GM12801 (cell line): ENCODE results near the gene TP63.

ENCODE experiments used
- TF ChIP-seq, protein P1 (sequence below): IDR thresholded peaks from one replicate; pipeline ENCODE4 v1.5.1; 2011; ENCODE audit warnings: control low read depth; ENCODE audit not compliant: insufficient read length; ENCODE audit errors: extremely low read depth

The TP63 gene

DNA sequence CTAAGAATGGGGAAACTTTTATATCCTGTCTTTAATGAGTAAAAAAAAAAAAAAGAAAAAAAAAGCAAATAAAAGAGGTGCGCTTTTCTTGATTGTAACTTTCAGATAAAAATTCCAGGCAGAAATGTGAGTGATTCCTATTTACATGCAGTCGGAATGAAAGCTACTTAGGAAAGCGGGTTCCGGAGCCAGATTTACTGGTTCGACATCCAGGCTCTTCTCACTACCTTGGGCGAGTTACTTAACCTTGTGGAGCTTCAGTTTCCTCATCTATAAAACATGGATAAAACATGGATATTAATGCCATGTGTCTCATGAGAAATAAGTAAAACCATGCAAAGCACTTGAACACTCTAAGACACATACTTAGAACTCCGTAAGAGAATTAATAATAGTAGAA, 169.2 kb downstream of the TP63 start:
- TF ChIP-seq, protein P1, sequence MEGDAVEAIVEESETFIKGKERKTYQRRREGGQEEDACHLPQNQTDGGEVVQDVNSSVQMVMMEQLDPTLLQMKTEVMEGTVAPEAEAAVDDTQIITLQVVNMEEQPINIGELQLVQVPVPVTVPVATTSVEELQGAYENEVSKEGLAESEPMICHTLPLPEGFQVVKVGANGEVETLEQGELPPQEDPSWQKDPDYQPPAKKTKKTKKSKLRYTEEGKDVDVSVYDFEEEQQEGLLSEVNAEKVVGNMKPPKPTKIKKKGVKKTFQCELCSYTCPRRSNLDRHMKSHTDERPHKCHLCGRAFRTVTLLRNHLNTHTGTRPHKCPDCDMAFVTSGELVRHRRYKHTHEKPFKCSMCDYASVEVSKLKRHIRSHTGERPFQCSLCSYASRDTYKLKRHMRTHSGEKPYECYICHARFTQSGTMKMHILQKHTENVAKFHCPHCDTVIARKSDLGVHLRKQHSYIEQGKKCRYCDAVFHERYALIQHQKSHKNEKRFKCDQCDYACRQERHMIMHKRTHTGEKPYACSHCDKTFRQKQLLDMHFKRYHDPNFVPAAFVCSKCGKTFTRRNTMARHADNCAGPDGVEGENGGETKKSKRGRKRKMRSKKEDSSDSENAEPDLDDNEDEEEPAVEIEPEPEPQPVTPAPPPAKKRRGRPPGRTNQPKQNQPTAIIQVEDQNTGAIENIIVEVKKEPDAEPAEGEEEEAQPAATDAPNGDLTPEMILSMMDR, result no peak

DNA sequence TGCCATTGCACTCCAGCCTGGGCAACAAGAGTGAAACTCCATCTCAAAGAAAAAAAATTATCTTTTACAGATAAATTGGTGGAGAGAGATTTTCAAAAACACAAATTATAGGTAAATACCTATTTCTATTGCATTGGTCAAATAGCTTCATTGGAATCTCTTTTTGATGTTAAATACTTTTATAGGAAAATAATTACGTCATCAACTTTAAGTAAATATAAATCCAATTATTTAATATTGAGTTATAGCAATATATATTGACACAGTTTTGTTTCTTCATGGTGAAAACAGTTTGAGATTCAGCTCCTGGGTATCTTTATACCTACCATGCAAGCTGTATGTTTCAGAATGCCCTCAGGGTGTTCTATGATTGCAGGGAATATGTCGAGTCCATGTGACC, 172.1 kb downstream of the TP63 start:
- TF ChIP-seq, protein P1, result no peak

DNA sequence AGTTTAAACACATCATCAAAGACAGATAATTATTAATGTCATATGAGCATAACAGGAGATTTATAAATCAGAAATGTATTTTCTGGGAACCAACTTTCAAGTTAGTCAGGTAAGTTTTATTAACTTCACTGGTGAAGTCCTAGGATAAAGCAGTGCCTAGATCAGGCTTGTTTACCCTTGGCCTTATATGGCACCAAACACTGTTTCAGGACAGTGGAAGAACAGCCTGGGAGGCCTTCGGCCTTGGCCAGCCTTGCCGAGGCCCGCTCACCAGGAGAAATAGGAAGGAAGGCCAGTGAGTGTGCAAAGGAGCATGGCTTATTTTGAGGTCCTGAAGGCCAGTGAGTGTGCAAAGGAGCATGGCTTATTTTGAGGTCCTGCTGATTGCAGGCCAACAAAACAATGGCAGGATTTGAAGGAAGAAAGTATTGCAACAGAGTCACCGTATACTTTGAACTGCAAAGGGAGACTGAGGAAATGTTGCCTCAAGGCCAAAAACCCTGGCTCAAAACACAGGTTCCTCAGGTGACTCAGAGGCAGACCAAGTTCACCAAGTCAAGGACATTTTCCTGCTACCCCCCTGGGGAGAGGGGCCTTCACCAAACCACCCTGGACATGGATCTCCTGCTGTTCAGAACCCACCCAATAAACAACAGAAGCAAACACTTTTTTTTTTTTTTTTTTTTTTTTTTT, 174.3 kb downstream of the TP63 start:
- TF ChIP-seq, protein P1, result no peak

DNA sequence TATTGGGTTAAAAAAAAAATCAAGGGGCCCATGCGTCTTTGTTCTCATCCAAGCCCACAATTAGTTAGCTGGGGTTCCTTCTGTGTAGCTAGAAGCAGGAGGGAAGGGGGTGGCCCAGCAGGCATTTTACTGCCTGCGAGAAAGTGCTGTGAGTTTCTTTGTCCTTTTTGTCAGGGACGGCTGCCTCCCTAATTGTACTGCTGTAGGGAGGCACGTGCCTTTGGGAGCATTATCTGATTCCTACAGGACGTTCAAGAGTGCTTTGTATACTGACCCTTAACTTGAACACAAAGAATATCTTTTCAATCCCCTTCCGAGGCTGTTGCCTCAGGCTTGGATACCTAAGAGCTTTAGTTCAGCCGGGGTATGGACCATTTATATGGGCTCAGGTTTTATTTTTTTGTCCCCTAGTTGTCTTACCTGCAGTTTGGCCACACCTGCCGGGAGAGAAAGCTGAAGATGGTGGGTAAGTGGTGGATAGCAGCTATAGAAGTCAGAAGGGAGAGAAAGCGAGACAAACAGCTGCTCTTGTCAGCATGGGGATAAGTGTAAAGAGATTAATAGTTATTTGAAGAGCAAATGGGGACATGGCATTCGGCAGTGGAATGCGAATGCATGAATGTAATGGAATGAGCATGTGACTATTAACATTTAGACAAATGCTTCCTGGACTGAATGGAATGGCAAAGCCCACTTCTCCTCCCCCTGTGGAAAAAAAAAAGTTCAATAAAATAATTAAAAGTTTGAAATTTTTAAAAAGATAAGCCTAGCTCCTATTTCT, 175.2 kb downstream of the TP63 start:
- TF ChIP-seq, protein P1, result no peak

DNA sequence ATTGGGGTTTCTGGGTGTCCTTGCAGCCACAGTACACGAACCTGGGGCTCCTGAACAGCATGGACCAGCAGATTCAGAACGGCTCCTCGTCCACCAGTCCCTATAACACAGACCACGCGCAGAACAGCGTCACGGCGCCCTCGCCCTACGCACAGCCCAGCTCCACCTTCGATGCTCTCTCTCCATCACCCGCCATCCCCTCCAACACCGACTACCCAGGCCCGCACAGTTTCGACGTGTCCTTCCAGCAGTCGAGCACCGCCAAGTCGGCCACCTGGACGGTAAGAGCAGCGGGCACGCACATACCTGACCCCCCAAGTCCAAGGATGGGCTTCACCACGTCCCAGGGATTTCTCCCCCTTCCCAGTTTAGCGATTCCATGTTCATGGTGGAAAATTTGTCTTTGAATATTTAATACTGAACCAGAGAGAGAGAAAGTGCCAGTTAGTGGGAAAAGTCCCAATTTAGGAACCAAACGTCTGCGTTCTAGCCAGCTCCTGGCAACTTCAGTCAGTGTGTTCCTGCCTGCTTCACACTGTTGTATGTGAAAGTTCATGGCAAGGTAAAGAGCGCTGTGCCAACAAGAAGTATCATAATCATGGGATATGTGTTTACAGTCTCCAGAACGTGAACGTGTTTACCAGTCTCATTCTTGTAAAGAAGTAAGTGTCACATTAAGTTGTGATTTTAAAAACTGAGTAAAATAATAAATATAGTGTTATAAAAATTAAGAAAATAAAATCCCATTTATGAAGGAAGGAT, 177.2 kb downstream of the TP63 start:
- TF ChIP-seq, protein P1, result no peak

DNA sequence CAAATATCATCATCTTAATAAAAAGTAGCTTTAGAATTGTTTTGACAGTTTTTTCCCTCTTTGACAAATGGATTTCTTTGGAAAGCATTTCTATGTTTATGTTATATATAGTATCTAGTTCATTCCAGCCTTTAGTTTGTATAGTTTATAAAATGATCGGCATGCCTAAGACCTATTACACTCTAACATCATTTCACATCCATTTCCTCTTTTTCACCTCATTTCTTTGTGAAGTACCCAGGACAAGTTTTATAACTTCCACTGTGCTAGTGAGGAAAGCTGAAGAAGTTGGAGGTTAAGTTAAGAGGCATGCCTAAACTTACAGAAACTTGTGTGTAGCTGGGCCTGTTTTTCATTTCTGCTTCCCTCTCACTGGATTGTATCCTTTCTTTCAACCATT, 178.4 kb downstream of the TP63 start:
- TF ChIP-seq, protein P1, result no peak

DNA sequence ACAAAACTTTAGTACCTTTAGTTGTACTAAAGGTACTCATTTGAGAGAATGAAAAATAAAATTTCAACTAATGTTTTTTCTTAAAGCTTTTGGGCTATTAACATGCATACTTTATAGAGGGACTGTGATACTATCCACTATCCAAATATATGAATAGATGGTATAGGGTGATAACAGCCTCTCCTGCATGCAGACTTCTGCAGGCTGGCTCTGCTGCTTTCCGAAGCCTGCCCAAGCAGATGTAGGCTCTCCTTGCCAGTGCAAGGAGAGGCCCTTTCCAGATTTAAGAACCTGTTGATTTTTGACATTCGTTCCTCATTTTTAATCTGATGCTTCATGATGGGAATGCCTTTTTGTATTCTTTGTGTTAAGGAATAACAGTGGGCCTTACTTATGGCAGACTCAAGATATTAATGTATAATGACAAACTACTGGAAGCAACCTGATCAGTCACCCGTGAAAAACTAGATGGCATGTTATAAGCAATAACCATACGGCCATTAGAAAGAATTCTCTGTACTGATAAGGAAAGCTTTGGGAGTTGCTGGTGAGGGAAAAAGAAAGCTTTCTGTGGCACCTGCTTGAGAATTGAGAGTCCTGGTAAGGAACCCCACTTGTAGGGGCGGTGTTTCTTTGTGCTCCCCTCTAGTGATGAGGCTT, 181.7 kb downstream of the TP63 start:
- TF ChIP-seq, protein P1, result no peak
